HG02759 (cell line): Measurements from ENCODE around the gene WWC1.

Experiments used
- ATAC-seq: cut with Tn5 transposase; IDR thresholded peaks from one replicate; pipeline ENCODE4 v1.9.1; 2021; ENCODE audit warnings: mild to moderate bottlenecking, moderate library complexity; ENCODE audit not compliant: unreplicated experiment

Gene WWC1

DNA sequence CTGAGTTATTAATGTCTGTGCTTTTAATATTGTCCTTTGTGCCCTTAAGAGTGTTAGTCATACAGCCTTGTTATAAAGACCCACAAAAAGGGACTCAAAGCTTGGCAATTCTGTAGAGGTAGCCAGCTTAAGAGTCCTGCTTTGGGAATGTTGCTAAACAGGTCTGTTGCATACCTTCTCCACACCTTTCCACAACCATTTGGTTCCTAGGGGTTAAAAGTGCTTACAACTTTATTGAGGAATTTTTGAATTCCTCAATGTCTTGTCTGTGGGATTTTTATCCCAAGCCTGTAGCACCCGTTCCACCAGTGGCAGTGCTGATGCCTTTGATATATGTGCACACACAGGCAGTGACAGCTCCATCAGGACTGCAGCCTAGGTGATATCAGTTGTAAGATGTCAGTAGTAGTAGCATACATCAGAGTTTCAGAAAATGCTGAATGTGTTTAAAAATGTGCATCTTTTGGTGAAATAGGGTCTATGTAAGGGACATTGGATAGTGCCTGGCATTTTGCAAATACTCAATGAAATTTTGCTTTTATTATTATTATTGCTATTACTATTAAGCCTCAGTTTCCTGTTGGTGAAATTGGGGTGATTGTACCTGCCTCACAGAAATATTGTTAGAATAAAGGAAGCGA, 68.5 kb downstream of the WWC1 start:
- ATAC-seq = no peak

DNA sequence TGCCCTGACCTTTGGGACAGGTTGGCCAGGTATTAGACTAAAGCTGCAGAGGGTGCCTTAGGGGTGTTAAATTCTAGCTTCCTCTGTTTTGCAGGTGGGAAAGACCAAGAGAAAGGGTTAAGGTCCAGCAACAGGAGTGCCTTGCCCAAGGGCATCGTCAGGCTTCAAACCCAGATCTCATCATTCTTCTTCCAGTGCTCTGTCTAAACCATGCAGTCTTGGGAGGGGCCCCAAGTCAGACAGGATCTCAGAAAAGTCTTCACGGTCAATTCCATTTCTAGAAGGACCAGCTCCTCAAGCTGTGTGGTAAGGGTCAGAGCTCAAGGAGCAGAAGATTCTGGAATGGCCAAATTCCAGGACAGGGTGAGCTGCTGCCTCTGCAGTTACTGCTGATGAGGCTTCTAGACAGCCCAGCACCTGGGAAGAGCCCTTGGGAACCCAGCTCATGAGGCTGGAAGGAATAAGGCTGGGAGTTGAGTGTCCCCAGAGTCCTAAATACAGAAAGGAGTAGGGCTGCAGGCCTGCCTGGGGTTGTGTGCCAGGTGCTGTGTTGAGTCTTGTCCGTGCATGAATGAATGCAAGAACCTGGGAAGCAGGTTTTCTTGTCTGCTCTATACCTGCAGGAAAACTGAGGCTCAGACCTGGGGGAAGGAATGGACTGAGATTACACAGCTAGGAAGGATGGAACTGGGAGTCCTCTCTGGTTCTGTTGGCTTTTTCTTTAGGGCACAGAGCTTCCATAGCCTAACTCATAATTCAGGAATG, 69.3 kb downstream of the WWC1 start:
- ATAC-seq = no peak

DNA sequence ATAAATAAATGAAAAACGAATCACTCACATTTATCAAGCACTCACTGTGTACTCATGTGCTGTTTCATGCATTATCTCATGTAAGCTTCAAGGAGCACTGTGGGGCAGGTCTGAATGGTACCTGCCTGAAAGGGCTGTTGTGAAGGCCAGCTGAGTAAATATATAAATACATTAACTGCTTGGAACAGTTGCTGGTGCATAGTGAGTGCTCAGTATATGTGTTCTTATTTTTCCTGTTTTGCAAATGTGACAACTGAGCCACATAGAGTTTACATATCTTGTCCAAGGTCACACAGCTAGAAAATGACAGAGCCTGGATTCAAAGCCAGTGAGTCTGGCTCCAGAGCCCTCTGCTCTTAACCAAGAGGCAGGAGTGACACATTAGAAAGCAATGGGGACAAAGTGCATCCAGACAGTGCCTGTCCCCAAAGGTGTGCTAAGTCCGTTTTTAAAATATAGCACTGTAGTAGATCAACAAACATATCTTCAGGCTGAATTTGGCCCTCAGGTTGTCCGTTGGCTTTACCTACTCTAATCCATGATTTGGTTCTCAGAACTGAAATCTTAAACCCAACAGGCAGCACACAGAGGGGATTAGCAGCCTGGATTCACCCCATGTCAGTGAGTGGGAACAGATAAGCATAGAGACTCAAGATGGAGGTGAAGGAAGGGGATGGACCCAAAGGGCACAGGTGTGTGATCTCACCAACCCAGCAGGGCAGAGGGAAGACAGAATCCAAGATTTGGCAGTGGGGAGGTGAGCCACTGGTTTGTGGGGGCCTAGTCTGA, 70.8 kb downstream of the WWC1 start:
- ATAC-seq = no peak

DNA sequence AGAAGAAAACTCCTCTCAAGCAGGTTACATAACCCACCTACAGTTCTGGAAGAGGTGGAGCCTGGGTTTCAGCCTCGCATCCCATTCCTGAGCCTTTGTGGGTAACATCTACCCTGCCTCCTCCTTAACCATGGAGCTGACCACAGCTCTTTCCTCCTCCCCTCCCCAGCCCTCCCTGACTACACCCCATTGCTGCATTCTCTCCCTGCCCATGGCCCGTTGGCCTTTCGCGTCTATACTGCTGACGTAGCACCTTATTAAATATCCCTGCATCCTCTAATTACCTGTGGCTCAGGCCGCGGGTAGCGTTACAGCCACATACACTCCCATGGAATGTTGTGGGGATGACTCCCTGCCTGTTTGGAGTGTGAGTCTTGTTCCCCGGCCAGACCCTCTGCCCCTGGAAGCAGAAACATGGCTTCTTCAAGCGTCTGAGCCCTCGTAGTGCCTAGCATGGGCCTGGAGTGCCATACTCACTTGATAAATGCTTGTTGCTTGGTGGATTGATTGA, 72.8 kb downstream of the WWC1 start:
- ATAC-seq = no peak

DNA sequence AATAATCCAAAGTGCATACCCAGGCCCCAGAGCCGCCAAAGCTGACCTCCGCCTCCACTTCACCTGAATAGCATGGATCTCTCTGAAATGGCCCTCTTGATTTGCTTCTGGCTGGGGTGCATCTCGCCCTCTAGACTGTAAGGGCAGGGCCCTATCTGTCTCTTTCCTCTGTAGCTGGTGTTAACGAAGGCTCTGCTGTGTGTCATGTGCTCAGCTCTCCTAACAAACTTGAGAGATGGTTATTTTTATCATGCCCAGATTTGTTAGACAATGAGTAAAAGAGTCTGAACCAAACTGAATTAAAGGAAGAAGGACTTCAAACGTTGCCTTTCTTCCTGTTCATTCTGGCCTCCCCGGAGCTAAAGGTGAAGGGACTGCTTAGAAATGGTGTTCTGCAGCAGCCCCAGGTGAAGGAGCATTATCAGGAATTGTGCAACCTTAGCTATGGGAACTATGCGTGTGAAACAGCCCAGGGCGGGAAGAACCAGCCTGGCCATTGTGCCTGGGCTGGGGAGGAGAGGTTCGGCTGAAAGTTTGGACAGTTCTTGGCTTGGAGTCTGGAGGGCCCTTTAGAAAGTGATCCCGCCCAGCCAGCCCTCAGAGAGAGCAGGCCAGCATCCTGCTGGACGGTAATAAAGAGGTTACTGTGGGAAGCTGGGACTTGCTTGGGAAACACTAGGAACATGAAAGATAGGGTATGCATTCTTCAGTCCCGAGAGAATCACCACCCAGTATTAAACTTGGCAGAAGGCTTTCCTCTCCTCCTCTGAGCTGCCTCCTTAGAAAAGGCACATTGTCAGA, 73.5 kb downstream of the WWC1 start:
- ATAC-seq = no peak

DNA sequence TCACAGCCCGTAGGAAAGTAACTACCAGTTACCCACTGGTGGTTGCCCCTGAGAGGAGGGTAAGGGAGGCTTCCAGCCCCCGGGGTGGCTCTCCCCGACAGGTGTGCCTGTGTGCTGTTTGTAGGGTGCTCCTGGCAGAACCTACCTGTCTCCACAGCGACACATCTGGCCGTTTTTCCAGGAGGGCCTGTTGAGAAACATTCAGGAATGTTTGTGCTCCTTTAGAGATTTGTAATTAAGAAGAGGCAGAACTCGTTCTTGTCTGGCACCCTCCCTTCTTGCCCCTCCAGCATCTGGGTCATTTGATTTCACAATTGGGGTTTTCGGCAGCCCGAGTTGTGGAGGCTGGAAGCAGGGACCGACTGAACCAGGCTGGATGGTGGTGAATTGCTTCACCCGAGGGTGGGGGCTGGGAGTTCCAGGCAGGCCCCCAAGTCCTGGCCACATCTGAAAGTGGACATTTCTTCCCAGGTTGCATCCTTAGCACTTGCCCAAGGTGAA, 74.2 kb downstream of the WWC1 start:
- ATAC-seq = no peak

DNA sequence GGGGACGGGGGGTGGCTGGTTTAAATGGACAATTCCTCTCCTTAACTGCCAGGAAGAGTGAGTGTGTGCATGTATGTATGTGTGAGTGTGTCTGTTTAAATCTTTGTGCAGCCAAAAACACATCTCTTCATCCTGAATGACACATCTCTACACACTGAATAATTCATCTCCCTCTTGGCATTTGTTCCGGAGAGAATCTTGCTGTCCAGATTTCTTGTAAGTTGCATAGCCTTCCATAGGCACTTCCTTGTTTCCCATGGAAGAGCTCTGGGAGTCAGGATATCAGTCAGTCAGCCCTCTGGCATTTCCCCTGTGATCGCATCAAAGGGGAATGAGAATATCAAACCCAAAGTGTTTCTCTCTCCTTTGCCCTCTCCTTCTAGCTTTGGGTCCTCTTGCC, 74.7 kb downstream of the WWC1 start:
- ATAC-seq = no peak

DNA sequence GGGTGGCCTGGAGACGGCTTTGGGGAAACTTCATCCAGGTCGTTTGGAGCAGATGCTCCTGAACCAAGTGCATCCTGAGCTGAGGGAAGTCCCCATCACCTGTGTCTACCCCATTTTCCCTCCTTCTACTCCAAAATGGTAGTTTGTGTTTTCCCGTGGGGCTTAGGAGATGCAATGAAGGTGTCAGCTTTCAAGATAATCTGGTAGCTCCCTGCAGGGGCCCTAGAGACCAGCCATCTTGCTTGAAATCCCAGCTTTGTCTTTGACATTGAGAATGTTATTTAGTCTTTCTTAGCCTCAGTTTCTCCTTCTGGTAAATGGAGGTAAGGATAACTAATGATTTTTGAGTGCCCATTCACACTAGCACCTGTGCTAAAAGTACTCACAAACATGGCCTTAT, 77.4 kb downstream of the WWC1 start:
- no peak for ATAC-seq

DNA sequence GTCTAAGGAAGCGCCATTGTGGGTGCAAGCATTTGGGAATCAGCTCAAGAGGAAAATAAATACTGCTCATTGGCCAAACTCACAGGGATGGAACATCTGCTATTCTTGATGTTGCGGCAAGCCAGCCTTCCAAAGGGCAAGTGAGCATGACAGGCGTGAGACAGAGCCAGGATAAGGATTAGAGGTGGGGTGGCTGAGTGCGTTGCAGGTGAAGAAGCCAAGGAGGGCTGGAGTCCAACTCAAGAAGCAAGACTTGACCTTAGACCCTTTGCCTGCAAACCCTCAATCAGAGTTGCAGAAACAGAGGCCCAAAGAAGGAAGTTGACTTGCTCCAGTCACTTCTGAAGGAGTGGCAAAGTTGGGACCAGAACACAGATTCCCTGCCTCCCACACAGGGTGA, 79.4 kb downstream of the WWC1 start:
- ATAC-seq = no peak

DNA sequence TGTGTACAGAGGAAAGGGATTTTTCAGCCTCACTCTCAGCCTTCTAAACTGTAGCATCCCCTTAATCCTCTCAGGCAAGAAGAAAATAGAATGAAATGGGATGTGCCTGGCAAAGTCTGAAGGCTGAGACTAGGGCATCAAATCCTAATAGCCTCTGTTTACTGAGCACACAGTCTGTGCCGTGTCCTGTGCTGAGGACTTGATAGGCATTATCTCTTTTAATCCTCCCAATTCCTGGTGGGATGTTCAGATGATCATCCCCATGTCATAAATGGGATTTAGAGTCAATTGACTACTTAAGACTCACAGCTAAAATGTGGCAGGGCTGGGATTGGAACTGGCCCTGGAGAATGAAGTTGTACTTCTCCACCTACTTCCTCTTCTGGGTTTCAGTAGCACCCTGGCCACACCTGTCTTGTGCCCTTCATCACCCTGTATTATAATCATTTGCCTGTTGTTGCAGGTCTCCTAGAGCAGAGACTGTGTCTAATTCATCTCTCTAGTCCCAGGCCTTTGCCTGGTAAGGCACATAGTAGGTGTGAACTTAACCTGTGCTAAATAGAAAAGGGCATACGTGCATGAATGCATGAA, 81.0 kb downstream of the WWC1 start:
- no peak for ATAC-seq

DNA sequence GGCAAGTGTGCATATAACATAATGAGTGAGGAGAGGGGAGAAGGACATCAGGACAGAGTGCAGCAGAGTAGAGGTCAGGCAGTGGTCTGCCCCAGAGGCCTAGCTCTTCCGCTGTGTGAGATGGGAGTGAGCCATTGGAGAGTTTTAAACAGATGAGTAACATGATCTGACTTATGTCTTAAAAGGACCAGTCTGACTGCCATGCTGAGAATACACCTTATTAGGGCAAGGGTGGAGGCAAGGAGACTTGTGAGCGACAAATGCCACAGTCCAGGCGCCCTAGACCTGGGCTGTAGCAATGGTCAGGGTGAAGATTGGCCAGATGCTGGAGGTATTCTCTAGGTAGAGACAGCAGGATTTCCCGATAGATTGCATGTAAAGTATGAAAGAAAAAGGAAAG, 83.1 kb downstream of the WWC1 start:
- no peak for ATAC-seq

DNA sequence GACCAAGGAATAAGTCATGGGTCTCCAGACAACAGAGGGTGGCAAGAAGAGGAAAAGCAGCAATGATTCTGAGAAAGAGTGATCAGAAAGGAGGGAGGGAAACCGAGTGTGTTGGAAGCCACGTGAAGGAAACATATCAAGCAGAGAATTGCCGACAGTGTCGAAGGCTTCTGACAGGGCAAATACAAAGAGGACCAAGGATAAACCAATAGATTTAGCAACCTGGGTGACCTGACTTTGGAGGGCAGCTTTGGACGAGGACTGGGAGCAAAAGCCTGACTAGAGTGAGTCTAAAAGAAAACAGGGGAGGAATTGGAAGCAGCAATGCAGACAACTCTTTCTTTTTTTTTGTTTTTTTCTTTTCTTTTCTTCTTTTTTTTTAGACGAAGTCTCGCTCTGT, 83.8 kb downstream of the WWC1 start:
- ATAC-seq = no peak

DNA sequence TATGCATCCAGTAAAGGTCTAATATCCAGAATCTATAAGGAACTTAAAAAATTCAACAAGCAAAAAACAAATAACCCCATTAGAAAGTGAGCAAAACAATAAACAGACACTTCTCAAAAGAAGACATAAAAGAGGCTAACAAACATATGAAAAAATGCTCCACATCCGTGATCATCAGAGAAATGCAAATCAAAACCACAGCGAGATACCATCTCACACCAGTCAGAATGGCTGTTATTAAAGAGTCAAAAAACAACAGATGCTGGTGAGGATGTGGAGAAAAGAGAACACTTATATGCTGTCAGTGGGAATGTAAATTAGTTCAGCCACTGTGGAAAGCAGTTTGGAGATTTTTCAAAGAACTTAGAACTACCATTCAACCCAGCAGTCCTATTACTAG, 86.1 kb downstream of the WWC1 start:
- no peak for ATAC-seq

DNA sequence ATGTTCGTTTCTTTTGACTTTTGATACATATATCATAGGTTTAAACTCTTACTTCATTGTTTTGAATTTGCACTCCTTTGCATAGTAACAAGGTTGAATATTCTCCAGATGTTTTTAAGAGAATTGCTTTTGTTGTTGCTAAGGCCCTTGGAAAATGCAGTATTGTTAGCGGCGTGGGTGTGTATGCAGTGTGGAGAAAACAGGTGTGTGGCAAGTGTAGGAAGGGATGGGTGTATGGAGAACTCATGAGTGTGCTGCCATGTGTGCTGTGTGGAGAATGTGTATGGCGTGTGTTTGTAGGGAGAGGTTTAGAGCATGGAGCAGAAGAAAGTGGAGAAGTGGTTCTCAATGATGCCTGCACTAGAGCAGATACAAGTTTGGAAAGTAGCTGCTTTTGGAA, 87.3 kb downstream of the WWC1 start:
- no peak for ATAC-seq

DNA sequence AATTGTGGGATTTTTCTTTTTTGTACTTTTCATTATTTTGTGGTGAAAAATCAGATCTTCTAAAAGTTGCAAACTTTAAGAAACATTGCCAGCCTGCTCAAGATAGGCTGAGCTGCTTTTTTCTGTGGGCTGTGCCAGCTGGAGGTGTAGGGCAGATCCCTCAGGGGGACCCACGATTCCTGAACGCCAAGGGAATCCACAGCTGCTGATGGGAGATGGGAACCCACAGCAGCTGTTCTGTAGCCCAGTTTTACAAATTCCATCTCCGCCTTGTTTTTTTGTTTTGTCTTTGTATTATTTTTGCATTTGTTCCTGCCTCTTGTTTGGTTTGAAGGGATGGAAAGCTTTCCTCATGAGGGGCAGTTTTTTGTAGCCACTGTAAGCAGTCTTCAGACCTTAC, 91.0 kb downstream of the WWC1 start:
- ATAC-seq = no peak

DNA sequence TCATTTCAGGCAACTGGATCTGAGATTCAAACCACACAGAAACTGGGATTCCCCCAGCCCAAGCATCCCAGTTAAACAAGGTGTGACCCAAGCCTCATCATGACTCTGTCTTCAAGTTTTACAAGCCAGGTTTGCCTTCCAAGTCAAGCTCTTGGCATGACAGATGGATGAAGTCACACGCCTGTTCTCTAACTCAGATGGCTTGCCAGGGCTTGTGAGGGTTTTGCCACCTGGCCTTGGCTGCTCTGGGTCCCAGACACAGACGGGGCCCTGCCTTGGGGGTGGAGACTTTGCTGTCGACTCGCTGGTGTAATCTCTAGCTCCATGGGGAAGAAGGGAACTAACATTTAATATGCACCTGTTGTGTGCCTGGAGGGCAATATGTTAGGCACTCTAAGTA, 99.0 kb downstream of the WWC1 start:
- no peak for ATAC-seq

DNA sequence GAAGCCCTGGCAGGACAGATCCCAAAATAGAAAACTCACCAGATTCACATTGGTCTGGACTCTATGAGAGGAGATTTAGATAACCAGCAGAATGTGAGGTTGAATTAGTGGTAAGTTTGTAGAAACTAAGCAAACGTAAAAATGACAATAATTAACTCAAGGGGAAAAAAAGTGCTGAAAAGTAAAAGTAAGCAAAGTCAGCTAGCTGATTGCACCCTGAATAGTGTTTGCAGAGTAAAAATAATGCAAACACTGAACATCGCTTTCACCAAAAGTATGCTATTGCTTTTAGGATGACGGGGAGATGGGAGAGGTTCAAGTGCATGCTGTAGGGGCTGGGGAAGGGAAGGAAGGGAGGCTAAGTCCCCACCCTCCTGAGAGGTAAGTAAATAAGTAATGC, 102.3 kb downstream of the WWC1 start:
- ATAC-seq = no peak

DNA sequence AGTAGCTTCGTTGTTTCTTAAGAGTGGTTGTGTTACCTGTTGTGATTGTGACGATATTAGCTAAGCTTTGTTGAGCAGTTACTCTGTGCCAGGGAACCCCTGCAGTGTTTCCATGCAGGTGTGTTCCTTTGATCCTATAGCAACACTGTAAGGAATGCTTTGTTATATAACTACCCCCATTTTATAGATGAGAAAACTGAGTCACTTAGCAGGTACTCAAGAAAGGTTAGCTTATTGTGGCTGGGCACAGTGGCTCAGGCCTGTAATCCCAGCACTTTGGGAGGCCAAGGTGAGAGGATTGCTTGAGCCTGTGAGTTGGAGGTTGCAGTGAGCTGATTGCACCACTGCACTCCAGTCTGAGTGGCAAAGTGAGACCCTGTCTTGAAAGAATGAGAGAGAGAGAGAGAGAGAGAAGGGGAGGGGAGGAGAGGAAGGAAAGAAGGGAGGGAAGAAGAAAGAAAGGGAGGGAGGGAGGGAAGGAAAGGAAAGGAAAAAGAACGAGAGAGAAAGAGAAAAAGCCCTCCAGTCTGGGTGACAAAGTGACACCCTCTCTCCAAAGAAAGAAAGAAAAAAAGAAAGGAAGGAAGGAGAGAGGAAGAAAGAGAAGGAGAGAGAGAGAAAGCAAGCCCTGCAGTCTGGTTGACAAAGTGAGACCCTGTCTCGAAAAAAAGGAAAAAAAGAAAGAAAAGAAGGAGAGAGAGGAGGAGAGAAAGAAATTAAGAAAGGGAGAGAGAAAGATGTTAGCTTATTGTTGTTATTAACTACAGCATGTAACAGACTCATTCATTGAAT, 109.2 kb downstream of the WWC1 start:
- ATAC-seq = no peak

DNA sequence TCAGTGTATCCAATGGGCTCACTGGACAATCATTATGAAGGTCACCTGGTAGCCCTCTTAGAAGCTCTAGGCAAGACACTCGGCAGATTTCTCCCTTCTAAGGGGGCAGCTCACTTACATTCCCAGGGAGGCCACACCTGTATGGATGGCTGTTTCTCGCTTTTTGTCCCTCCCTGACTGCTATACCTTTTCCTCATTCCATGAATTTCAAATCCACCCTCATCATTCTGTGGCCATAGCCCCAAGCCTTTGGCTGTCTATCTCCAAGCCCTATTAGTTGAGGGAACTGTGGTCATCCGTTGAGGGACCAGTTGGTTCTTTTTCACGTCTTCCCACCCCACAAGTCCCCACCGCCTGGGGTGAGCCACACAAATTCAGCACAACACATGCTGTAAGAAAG, 109.8 kb downstream of the WWC1 start:
- ATAC-seq = no peak

DNA sequence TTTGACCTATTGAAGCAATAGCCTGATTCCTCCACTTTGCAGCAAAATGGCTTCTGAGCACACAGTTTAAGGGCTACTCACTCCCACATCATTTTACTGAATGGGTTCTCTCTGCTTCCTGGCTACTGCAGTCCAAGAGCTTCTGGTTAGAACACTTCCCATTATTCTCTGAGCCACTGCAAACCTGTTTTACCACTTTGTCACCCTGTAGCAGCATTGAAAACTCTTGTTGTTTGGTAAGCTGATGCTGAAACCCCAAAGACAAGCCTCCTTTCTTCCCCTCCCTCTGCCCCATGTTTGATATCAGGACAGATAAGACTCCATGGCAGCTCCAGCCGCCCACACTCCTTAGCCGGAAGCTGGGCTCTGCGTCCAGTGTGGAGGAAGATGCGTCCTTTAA, 110.4 kb downstream of the WWC1 start:
- ATAC-seq = no peak
